HepG2 (cell line): ENCODE measurements around the gene PTPRF. TPM values are rescaled to one million over a fixed set of nuclear protein-coding genes. Genes with fewer than 3 reads are reported as not detected.

Experiments
- ARID2 ChIP-seq: sonication (generic); formaldehyde crosslinking; IDR thresholded peaks from 2 replicates; pipeline ENCODE4 v1.8.1; 2022; ENCODE audit warnings: mild to moderate bottlenecking, missing genetic modification reagents, borderline replicate concordance
- DMAP1 ChIP-seq: IDR thresholded peaks from 2 replicates; pipeline ENCODE4 v1.6.1; 2016
- FOXA1 ChIP-seq, 2 experiments: fragments of 450-650 bp in 1 of 2; sonication (generic) in 1 of 2; formaldehyde crosslinking in 1 of 2; IDR thresholded peaks; 2 replicates each; pipeline versions ENCODE4 v1.4.0 to v1.6.1; 2016 to 2020; ENCODE audit warnings: missing genetic modification reagents in 1 of 2
- MEF2D ChIP-seq: sonication (generic); formaldehyde crosslinking; IDR thresholded peaks from 2 replicates; pipeline ENCODE4 v1.5.1; 2020; ENCODE audit warnings: mild to moderate bottlenecking, missing genetic modification reagents
- NRL ChIP-seq: sonication (generic); formaldehyde crosslinking; IDR thresholded peaks from 2 replicates; pipeline ENCODE4 v1.5.0; 2020; ENCODE audit warnings: missing genetic modification reagents, mild to moderate bottlenecking, moderate library complexity, borderline replicate concordance
- PBX2 ChIP-seq: IDR thresholded peaks from 2 replicates; pipeline ENCODE4 v1.6.1; 2016; ENCODE audit warnings: control low read depth
- RAD51 ChIP-seq: fragments of 450-650 bp; IDR thresholded peaks from 2 replicates; pipeline ENCODE4 v1.6.1; 2016; ENCODE audit warnings: borderline replicate concordance
- REL ChIP-seq: sonication (generic); formaldehyde crosslinking; conservative IDR thresholded peaks from 2 replicates; pipeline ENCODE4 v1.8.0; 2022; ENCODE audit warnings: mild to moderate bottlenecking, missing genetic modification reagents, moderate library complexity
- STAT5B ChIP-seq: sonication (generic); formaldehyde crosslinking; IDR thresholded peaks from 2 replicates; pipeline ENCODE4 v1.4.0; 2020; ENCODE audit warnings: missing genetic modification reagents
- SYNCRIP ChIP-seq: fragments of 200-400 bp; formaldehyde crosslinking; IDR thresholded peaks from 2 replicates; pipeline ENCODE4 v1.6.1; 2018; ENCODE audit warnings: mild to moderate bottlenecking, low read depth, low read length; ENCODE audit not compliant: insufficient read depth
- THRA ChIP-seq: sonication (generic); formaldehyde crosslinking; IDR thresholded peaks from 2 replicates; pipeline ENCODE4 v1.4.0; 2020; ENCODE audit warnings: missing genetic modification reagents, borderline replicate concordance
- ZNF326 ChIP-seq: sonication (generic); formaldehyde crosslinking; IDR thresholded peaks from 2 replicates; pipeline ENCODE4 v1.4.0; 2020; ENCODE audit warnings: missing genetic modification reagents, borderline replicate concordance
- ZNF713 ChIP-seq: sonication (generic); formaldehyde crosslinking; IDR thresholded peaks from 2 replicates; pipeline ENCODE4 v1.4.0; 2020; ENCODE audit warnings: mild to moderate bottlenecking, missing genetic modification reagents
- polyA plus RNA-seq, 8 experiments: library from polyadenylated mRNA; depleted of rRNA in 3 of 8; stranded (reverse) in 7 of 8; unstranded in 1 of 8; fragments of >200 nt; fragmentation: Illumina TruSeq in 4 of 8; extraction: Trizol in 4 of 8; gene quantifications; 2 replicates each; pipeline versions ENCODE4 v1.2.1 to v1.2.3, GENCODE V29; 2011 to 2016; ENCODE audit warnings: low read depth in 4 of 8, missing spikeins in 1 of 8, mixed read lengths in 1 of 8; ENCODE audit not compliant: insufficient read depth in 1 of 8
- total RNA-seq, 5 experiments: library from RNA; depleted of rRNA; stranded (reverse); fragments of >200 nt; fragmentation: Illumina TruSeq; extraction: Trizol; gene quantifications; 2 replicates each; pipeline ENCODE4 v1.2.3, GENCODE V29; 2016; ENCODE audit warnings: low read depth in 1 of 5
- TF ChIP-seq, protein P1 (sequence below): sonication (generic); formaldehyde crosslinking; IDR thresholded peaks from 2 replicates; pipeline ENCODE4 v1.4.0; 2020; ENCODE audit warnings: low read depth, mild to moderate bottlenecking, missing genetic modification reagents
- TF ChIP-seq, protein P2 (sequence below): sonication (generic); formaldehyde crosslinking; IDR thresholded peaks from 2 replicates; pipeline ENCODE4 v1.5.1; 2020; ENCODE audit warnings: mild to moderate bottlenecking, moderate library complexity, missing genetic modification reagents

Gene PTPRF
- total and polyA plus RNA-seq, 2 of the 13 experiments (the other 11 are each of a cell fraction or from before 2014, with no cell fraction given) = 55.9 to 167 TPM

DNA sequence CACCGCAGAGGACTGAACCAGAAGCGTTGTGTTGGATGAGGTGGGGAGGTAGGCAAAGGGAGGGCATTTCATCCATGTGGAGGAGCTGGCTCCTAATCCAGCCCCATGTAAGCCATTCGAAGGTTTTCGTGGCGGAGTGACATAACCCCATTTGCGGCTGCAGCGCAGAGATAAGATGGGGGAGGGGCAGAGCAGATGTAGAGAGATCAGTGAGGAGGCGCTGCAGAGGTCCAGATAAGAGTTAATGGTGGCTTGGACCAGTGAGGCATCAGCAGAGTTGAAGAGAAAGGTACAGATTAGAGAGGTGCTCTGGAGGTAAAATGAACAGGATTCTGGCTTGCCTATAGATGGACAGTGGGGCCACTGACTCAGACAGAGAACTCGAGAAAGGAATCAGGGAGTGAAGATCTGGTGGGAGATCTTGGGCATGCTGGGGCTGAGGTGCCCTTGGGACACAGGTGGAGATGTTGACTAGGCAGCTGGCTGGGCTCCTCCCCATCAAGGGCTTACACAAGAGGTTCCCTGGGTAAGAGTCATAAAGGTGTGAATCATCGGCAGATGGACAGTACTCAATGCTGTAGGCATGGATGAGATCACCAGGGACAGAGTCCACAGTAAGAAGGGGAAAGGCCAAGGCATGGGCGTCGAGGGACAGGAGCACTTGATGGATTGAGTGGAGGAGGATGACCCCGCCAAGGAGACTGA is 7.8 kb upstream of the PTPRF start (continued):
- no peak for TF ChIP-seq FOXA1 (IDR thresholded peaks at IDR 0.05)
- TF ChIP-seq FOXA1 (CRISPR knock-in tag; IDR thresholded peaks at IDR 0.05) = peak; percentile 25; the same call in 1 of the 2 replicates
- TF ChIP-seq ZNF713 = no peak
- no peak for TF ChIP-seq NRL (CRISPR knock-in tag)
- TF ChIP-seq THRA (CRISPR knock-in tag) = no peak
- no peak for TF ChIP-seq SYNCRIP
- TF ChIP-seq PBX2 (CRISPR knock-in tag) = no peak
- TF ChIP-seq REL (CRISPR knock-in tag) = no peak
- TF ChIP-seq ARID2 (CRISPR knock-in tag) = no peak
- TF ChIP-seq MEF2D (CRISPR knock-in tag) = no peak
- TF ChIP-seq, protein P1, sequence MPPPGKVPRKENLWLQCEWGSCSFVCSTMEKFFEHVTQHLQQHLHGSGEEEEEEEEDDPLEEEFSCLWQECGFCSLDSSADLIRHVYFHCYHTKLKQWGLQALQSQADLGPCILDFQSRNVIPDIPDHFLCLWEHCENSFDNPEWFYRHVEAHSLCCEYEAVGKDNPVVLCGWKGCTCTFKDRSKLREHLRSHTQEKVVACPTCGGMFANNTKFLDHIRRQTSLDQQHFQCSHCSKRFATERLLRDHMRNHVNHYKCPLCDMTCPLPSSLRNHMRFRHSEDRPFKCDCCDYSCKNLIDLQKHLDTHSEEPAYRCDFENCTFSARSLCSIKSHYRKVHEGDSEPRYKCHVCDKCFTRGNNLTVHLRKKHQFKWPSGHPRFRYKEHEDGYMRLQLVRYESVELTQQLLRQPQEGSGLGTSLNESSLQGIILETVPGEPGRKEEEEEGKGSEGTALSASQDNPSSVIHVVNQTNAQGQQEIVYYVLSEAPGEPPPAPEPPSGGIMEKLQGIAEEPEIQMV (CRISPR knock-in tag) = no peak
- no peak for TF ChIP-seq RAD51
- no peak for TF ChIP-seq STAT5B (CRISPR knock-in tag)
- TF ChIP-seq DMAP1 (CRISPR knock-in tag) = no peak
- TF ChIP-seq ZNF326 (CRISPR knock-in tag) = no peak
- TF ChIP-seq, protein P2, sequence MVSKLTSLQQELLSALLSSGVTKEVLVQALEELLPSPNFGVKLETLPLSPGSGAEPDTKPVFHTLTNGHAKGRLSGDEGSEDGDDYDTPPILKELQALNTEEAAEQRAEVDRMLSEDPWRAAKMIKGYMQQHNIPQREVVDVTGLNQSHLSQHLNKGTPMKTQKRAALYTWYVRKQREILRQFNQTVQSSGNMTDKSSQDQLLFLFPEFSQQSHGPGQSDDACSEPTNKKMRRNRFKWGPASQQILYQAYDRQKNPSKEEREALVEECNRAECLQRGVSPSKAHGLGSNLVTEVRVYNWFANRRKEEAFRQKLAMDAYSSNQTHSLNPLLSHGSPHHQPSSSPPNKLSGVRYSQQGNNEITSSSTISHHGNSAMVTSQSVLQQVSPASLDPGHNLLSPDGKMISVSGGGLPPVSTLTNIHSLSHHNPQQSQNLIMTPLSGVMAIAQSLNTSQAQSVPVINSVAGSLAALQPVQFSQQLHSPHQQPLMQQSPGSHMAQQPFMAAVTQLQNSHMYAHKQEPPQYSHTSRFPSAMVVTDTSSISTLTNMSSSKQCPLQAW (CRISPR knock-in tag) = no peak
